GM18520 (cell line): Measurements from ENCODE around the gene SBNO2.
A peak's percentile ranks its signal among the peaks of the same experiment; 100 is the strongest.
"Not testable (repeated sequence)": the region's sequence is repeated elsewhere in the genome, so short reads cannot be mapped to it uniquely, and the experiment has no call there.

Experiments
- ATAC-seq: cut with Tn5 transposase; IDR thresholded peaks from one replicate; pipeline ENCODE4 v1.9.1; 2021; ENCODE audit not compliant: unreplicated experiment

SBNO2 gene

GRCh38 chr19:1173845-1174809 is at the start of gene SBNO2:
Gene SBNO2 (minus strand): TSS chr19:1174268. CDS start chr19:1154276, 19,992 bp downstream.
- peak; percentile 31 for ATAC-seq

- ATAC-seq, result no peak
These were observed 49.2 kb upstream of the SBNO2 start for GRCh38 chr19:1223018-1223855.

- ATAC-seq, result no peak
These were observed 48.3 kb upstream of the SBNO2 start for GRCh38 chr19:1222394-1222793.

DNA sequence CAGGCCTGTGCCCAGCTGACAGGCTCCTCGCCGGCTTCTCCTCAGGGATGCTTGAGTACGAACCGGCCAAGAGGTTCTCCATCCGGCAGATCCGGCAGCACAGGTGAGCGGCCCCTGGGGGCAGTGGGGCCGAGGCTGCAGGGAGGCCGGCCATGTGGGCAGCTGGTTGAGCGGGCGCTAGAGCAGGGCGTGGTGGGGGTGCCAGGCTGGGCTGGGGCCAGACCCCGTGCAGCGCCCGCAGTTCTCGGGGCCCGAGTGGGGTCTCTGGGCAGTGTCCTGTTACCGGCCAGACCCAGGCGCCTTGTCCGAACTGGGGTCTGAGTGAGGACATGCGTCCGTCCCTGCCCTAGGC is 47.8 kb upstream of the SBNO2 start:
- no peak for ATAC-seq

DNA sequence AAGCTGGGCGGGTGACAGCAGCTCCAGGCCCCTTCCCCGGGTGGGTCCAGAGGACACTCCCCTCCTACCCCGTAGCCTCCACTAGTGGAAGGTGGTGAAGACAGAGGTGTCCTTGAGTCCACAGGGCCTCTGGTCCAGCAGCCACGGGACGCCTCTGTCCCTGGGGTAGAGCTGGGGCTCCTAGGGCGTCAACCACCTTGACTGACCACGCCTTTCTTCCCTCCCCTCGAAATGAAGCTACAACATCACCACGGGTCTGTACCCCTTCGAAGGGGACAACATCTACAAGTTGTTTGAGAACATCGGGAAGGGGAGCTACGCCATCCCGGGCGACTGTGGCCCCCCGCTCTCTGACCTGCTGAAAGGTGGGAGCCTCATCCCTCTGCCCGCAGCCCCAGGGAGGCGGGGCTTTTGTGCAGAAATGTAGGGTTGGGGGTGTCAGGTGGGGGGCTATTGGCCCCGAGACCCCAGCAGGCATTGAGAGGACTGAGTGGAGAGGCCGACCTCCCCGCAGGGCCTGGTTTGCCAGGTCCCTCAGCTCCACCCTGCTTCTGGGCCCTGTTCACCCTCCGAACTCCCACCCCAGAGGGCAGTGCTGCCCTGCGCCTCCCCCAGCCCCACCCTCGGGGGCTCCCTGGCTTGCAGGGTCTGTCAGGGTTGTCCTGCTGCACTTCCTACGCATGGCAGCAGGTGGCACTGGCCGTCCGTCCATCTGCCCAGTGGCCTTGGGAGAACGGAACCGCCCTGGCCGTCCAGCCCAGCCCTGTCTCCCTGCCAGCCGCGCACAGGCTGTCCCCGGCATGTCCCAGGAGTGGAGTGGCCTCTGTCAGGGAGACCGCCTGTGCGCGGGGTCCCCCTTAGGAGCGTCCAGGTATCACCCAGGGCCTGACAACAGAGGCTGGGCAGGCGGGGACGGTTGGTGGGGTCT is 47.2 kb upstream of the SBNO2 start:
- ATAC-seq, result no peak

GRCh38 chr19:1220477-1220930 is 46.4 kb upstream of the SBNO2 start:
- ATAC-seq, result no peak

- ATAC-seq, result no peak
These were observed 45.9 kb upstream of the SBNO2 start for GRCh38 chr19:1219786-1220476.

DNA sequence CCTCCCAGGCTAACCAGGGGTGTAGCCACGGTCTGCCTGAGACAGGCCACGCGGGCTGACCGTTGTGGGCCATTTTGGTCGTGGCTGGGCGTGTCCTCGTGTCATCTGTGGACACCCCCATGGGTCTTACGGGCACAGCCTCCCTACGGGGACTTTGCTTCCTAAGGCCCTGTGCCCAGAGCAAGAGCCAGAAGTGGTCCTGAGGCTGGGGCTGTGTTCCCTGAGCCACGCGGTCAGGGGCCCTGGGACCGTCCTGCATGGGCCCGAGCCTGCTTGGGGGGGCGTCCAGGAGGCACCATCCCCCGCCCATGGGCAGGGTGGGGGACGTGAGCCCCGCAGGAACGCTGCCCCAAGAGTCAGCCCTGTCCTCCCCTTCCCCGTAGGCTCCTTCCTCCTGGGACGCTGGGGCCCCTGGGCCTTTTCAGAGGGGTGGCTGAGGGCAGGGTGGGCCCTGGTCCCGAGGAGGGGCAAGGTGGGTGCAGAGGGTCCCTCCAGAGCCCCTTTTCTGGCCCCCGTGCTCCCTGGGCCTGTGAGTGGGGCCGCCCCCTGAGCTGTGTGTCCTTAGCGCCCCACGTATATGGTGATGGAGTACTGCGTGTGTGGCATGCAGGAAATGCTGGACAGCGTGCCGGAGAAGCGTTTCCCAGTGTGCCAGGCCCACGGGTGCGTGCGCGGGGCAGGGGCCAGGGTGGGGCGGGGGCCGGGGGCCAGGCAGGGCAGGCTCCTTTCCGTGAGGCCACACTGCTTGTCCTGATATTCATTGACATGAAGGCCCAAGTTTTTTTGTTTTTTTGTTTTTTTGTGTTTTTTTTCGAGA is 44.9 kb upstream of the SBNO2 start:
- ATAC-seq, result no peak

- ATAC-seq, result no peak
These were observed 43.3 kb upstream of the SBNO2 start for GRCh38 chr19:1217366-1217765.

- ATAC-seq, result no peak
These were observed 42.7 kb upstream of the SBNO2 start for GRCh38 chr19:1216756-1217155.

- no peak for ATAC-seq
These were observed 41.0 kb upstream of the SBNO2 start for GRCh38 chr19:1214862-1215731.

- ATAC-seq, result no peak
These were observed 40.3 kb upstream of the SBNO2 start for GRCh38 chr19:1214299-1214861.

GRCh38 chr19:1213391-1214286 is 39.6 kb upstream of the SBNO2 start:
- ATAC-seq, result no peak

- ATAC-seq, result no peak
These were observed 37.6 kb upstream of the SBNO2 start for GRCh38 chr19:1211494-1212234.

DNA sequence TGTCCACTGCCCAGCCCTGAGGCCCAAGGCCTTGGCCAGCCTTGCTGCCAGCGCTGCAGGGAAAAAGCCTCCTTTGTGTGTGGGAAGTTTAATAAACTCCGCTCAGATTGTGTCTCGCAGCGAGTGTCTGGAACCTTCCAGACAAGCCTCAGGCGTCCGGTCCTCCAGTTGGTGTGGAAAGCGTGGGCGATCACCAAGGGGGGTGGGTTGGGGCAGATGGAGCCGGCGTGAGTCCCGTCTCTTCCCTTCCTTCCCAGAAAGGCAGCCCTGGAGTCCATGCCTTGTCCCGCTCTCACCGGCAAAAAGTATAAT is 36.1 kb upstream of the SBNO2 start:
- ATAC-seq, result no peak

- not testable (repeated sequence) for ATAC-seq
These were observed 34.8 kb upstream of the SBNO2 start for GRCh38 chr19:1208830-1209229.
